RKO (cell line): ENCODE results near the gene SSNA1.
A peak's percentile ranks its signal among the peaks of the same experiment; 100 is the strongest.

ENCODE experiments used
- DNase-seq: peaks from one replicate; pipeline ENCODE4 v3.0.0-alpha.2; 2016; ENCODE audit warnings: low spot score

The SSNA1 gene

GRCh38 chr9:137184881-137185660 lies 3.4 kb upstream of the SSNA1 start:
- DNase-seq = no peak

GRCh38 chr9:137185921-137186320 lies 2.6 kb upstream of the SSNA1 start:
- DNase-seq = no peak

- DNase-seq = no peak
These were observed 2.1 kb upstream of the SSNA1 start for GRCh38 chr9:137186385-137186784.

- no peak for DNase-seq
These were observed 1.1 kb upstream of the SSNA1 start for GRCh38 chr9:137187386-137187785.

- no peak for DNase-seq
These were observed 388 bp upstream of the SSNA1 start for GRCh38 chr9:137188086-137188489.

GRCh38 chr9:137189297-137190295 lies 1.1 kb downstream of the SSNA1 start:
- peak; percentile 44 for DNase-seq

GRCh38 chr9:137190315-137190856 lies 1.9 kb downstream of the SSNA1 start:
- peak; percentile 83 for DNase-seq

- DNase-seq = no peak
These were observed 2.8 kb downstream of the SSNA1 start for GRCh38 chr9:137191245-137191644.

GRCh38 chr9:137191691-137192447 lies 3.4 kb downstream of the SSNA1 start:
- DNase-seq = no peak

- DNase-seq = no peak
These were observed 3.9 kb downstream of the SSNA1 start for GRCh38 chr9:137192448-137192780.

- DNase-seq = no peak
These were observed 4.4 kb downstream of the SSNA1 start for GRCh38 chr9:137192859-137193258.

- no peak for DNase-seq
These were observed 5.3 kb downstream of the SSNA1 start for GRCh38 chr9:137193771-137194170.

- no peak for DNase-seq
These were observed 5.9 kb downstream of the SSNA1 start for GRCh38 chr9:137194388-137194787.

- no peak for DNase-seq
These were observed 6.4 kb downstream of the SSNA1 start for GRCh38 chr9:137194909-137195308.

- no peak for DNase-seq
These were observed 7.2 kb downstream of the SSNA1 start for GRCh38 chr9:137195525-137196220.

- DNase-seq = no peak
These were observed 9.8 kb downstream of the SSNA1 start for GRCh38 chr9:137198051-137198901.

GRCh38 chr9:137198902-137199283 lies 10.4 kb downstream of the SSNA1 start:
- peak; percentile 61 for DNase-seq

- DNase-seq = peak; percentile 65
These were observed 11.1 kb downstream of the SSNA1 start for GRCh38 chr9:137199411-137200121.

- peak; percentile 100 for DNase-seq
These were observed 12.1 kb downstream of the SSNA1 start, which contains the start of gene TPRN for GRCh38 chr9:137200311-137201204. Gene TPRN (minus strand): TSS chr9:137200741. CDS start chr9:137200711, 30 bp downstream.
